K562 treated with DMSO at 1 percent for 12 hours (cell line): ENCODE measurements around the gene SPRR2A. TPM values are rescaled to one million over a fixed set of nuclear protein-coding genes. Genes with fewer than 3 reads are reported as not detected.

ENCODE experiments used
- total RNA-seq: library from RNA; unstranded; fragments of 300-600 nt; gene quantifications from 2 replicates; pipeline ENCODE4 v1.2.3, GENCODE V29; 2022; ENCODE audit not compliant: insufficient read depth

The SPRR2A gene
- total RNA-seq = not detected in 2 replicates

GRCh38 chr1:153057375-153057774 lies at the start of gene SPRR2A:
SPRR2A (minus strand) TSS chr1:153057512; CDS start chr1:153056735, 777 bp downstream.

GRCh38 chr1:153094426-153094825 lies 37.1 kb upstream of the SPRR2A start, which contains the start of gene SPRR2E:
SPRR2E (minus strand) TSS chr1:153094526; CDS start chr1:153093751, 775 bp downstream.

GRCh38 chr1:153071511-153071910 lies 14.2 kb upstream of the SPRR2A start, which contains the start of gene SPRR2B:
SPRR2B (minus strand) TSS chr1:153071611; CDS start chr1:153070839, 772 bp downstream.

GRCh38 chr1:153040950-153041631 lies 16.2 kb downstream of the SPRR2A start, which contains the start of gene SPRR2D:
SPRR2D (minus strand) TSS chr1:153041120; CDS start chr1:153040346, 774 bp downstream.

GRCh38 chr1:153030895-153031294 lies 26.4 kb downstream of the SPRR2A start, which contains the start of gene SPRR1B:
SPRR1B (plus strand) TSS chr1:153031203; CDS start chr1:153032346, 1,143 bp downstream.

Other genes with a start within 250 kb of the SPRR2A start
- gene LCE1B, start 245.5 kb downstream of the SPRR2A start, total RNA-seq = not detected in 2 replicates
- not detected in 2 replicates for gene LCE1A, start 230.0 kb downstream of the SPRR2A start, total RNA-seq
- gene LCE6A, start 214.7 kb downstream of the SPRR2A start, total RNA-seq = not detected in 2 replicates
- gene LCE7A, start 197.5 kb downstream of the SPRR2A start, total RNA-seq = not detected in 2 replicates
- gene SMCP, start 179.2 kb downstream of the SPRR2A start, total RNA-seq = not detected in 2 replicates
- gene IVL, start 149.0 kb downstream of the SPRR2A start, total RNA-seq = not detected in 2 replicates
- gene SPRR5, start 110.3 kb downstream of the SPRR2A start, total RNA-seq = not detected in 2 replicates
- gene SPRR4, start 86.9 kb downstream of the SPRR2A start, total RNA-seq = not detected in 2 replicates
- not detected in 2 replicates for gene SPRR1A, start 73.4 kb downstream of the SPRR2A start, total RNA-seq
- not detected in 2 replicates for gene SPRR3, start 55.8 kb downstream of the SPRR2A start, total RNA-seq
- not detected in 2 replicates for gene SPRR1B, start 26.3 kb downstream of the SPRR2A start, total RNA-seq
- gene SPRR2D, start 16.4 kb downstream of the SPRR2A start, total RNA-seq = 31.6 and 32.8 TPM in 2 replicates
- gene SPRR2B, start 14.1 kb upstream of the SPRR2A start, total RNA-seq = not detected in 2 replicates
- not detected in 2 replicates for gene SPRR2E, start 37.0 kb upstream of the SPRR2A start, total RNA-seq
- not detected in 2 replicates for gene SPRR2F, start 56.0 kb upstream of the SPRR2A start, total RNA-seq
- gene SPRR2G, start 93.4 kb upstream of the SPRR2A start, total RNA-seq = not detected in 2 replicates
- not detected in 2 replicates for gene LELP1, start 145.9 kb upstream of the SPRR2A start, total RNA-seq
- 1.7 and 2.4 TPM in 2 replicates for gene PRR9, start 160.1 kb upstream of the SPRR2A start, total RNA-seq
- gene LORICRIN, start 202.2 kb upstream of the SPRR2A start, total RNA-seq = not detected in 2 replicates